Mammary epithelial cell (primary cell): Measurements from ENCODE around the gene FRAS1.

Experiments
- CTCF ChIP-seq, 2 donors: IDR thresholded peaks in 1 of 2; conservative IDR thresholded peaks in 1 of 2; 2 replicates each; pipeline ENCODE4 v1.5.1; 2011 to 2012; ENCODE audit warnings: inconsistent platforms in 2 of 2, low read length in 2 of 2, mild to moderate bottlenecking in 2 of 2, control low read depth in 1 of 2, low read depth in 1 of 2; ENCODE audit not compliant: insufficient read depth in 1 of 2; ENCODE audit errors: extremely low read depth in 1 of 2
- EZH2 ChIP-seq: IDR thresholded peaks from 2 replicates; pipeline ENCODE4 v1.6.1; 2012; ENCODE audit warnings: low read length, inconsistent platforms, borderline replicate concordance

- no peak for TF ChIP-seq CTCF (conservative IDR thresholded peaks at IDR 0.05 in 1 of 2, IDR thresholded peaks at IDR 0.05 in 1 of 2; ENCODE audit: extremely low read depth in 1 of 2, insufficient read depth in 1 of 2, low read depth in 1 of 2, low read length in 2 of 2)
- TF ChIP-seq EZH2, result no peak
Observed at GRCh38 chr4:78325271-78326157, 268.4 kb downstream of the FRAS1 start.
